IPS-20b (cell line): Measurements from ENCODE around the gene MARVELD1.
"Not testable (repeated sequence)": the region's sequence is repeated elsewhere in the genome, so short reads cannot be mapped to it uniquely, and the experiment has no call there.

Source experiments
- H3K27ac ChIP-seq: one replicate; pipeline ENCODE4 v1.5.1; 2013; ENCODE audit warnings: low read length
- H3K27me3 ChIP-seq: 2 replicates; pipeline ENCODE4 v1.6.1; 2013; ENCODE audit warnings: mild to moderate bottlenecking, low read length, inconsistent platforms; ENCODE audit not compliant: insufficient read depth
- H3K36me3 ChIP-seq: 2 replicates; pipeline ENCODE4 v1.6.1; 2013; ENCODE audit warnings: low read depth, mild to moderate bottlenecking, inconsistent platforms, low read length, moderate library complexity; ENCODE audit not compliant: insufficient read depth
- H3K4me1 ChIP-seq: 2 replicates; pipeline ENCODE4 v1.6.1; 2013; ENCODE audit warnings: mild to moderate bottlenecking, control low read depth, inconsistent platforms, low read length, moderate library complexity; ENCODE audit not compliant: insufficient read depth
- H3K4me3 ChIP-seq: 2 replicates; pipeline ENCODE4 v1.5.1; 2013; ENCODE audit warnings: mild to moderate bottlenecking, low read length, inconsistent platforms
- H3K9ac ChIP-seq: 2 replicates; pipeline ENCODE4 v1.6.1; 2013; ENCODE audit warnings: low read depth, mild to moderate bottlenecking, inconsistent platforms, low read length, moderate library complexity
- H3K9me3 ChIP-seq: 2 replicates; pipeline ENCODE4 v1.6.1; 2013; ENCODE audit warnings: mild to moderate bottlenecking, low read depth, low read length, inconsistent platforms; ENCODE audit not compliant: insufficient read depth

Gene MARVELD1

DNA sequence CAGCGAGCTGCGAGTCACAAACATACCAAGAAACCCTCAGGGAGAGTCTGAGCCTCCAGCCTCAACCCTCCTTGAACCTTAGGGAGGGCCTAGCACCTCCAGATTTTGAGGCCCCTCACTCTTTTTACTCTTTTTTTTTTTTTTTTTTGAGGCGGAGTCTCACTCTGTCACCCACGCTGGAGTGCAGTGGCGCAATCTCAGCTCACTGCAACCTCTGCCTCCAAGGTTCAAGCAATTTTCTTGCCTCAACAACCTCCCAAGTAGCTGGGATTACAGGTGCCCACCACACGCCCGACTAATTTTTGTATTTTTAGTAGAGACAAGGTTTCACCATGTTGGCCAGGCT is 29.2 kb upstream of the MARVELD1 start:
- not testable (repeated sequence) for H3K9me3 ChIP-seq, H3K4me3 ChIP-seq, H3K9ac ChIP-seq, H3K36me3 ChIP-seq, H3K27ac ChIP-seq, H3K4me1 ChIP-seq
- peaks cover 19% of the 10 kb centered on the region for H3K27me3 ChIP-seq

DNA sequence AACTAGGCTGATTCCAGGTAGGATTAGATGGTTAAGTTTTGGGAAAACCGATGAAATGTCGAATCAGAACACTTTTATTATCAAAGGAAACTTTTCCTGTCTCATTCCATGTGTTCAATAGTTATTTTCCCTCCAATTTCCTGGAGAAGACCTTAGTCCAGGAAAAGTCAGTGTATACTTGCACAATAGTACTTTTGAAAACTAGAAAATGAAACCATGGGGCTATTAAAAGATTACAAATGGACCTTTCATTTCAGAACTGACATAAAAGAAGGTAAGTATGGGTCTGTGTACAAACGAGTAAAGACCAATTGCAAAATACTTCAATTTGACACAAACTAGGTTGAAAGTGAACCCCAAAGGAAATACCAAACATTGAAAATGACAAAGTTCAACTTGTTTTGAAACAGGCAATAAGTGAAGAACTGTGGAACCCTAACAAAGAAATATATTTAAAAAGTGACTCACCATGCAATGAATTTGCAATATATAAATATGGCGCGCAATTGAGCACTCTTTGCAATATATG is 28.6 kb upstream of the MARVELD1 start:
- Histone ChIP-seq H3K4me1 (peaks cover 5% of the 10 kb centered on the region; the same call in 1 of the 2 replicates), H3K27ac (no peak overlapping the region), H3K9ac (no peak overlapping the region), H3K27me3 (peaks cover 19% of the 10 kb centered on the region), H3K36me3 (no peaks in the 10 kb centered on the region), H3K9me3 (no peaks in the 10 kb centered on the region), H3K4me3 (no peak overlapping the region)

DNA sequence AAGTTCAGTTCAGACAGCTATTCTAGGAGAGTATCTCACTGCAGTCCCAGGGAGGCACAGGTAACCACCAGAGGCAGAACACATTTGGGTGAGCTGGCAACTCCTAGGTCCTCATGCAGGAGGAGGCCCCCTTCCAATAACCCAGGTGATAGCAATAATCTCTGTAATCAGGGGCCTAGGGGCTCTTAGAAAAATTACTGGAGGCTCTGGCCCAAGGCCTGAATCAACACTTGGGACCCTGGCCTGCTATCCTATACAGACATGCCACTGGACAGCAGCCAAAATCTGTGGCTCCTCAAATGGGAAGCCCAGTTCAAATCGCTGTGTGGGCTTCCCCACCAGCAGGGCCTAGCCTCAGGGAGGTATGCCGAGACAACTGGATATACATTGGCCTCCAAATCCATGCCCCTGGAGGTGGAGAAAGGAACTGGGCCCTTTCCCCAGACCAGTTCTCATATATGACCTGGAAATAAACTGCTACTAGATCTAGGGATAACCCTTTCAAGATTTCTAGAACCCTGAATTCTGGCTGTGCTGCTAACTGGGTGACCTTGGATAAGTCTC is 28.1 kb upstream of the MARVELD1 start:
- H3K9me3 ChIP-seq: no peaks in the 10 kb centered on the region
- H3K4me1 ChIP-seq: peaks cover 5% of the 10 kb centered on the region; the same call in 1 of the 2 replicates
- no peaks in the 10 kb centered on the region for H3K36me3 ChIP-seq
- H3K27ac ChIP-seq: no peak overlapping the region
- no peak overlapping the region for H3K9ac ChIP-seq
- 0 out of 2 replicates have a peak overlapping the region, but pooled peaks have one; percentile 88 for H3K4me3 ChIP-seq
- peaks cover 19% of the 10 kb centered on the region for H3K27me3 ChIP-seq

DNA sequence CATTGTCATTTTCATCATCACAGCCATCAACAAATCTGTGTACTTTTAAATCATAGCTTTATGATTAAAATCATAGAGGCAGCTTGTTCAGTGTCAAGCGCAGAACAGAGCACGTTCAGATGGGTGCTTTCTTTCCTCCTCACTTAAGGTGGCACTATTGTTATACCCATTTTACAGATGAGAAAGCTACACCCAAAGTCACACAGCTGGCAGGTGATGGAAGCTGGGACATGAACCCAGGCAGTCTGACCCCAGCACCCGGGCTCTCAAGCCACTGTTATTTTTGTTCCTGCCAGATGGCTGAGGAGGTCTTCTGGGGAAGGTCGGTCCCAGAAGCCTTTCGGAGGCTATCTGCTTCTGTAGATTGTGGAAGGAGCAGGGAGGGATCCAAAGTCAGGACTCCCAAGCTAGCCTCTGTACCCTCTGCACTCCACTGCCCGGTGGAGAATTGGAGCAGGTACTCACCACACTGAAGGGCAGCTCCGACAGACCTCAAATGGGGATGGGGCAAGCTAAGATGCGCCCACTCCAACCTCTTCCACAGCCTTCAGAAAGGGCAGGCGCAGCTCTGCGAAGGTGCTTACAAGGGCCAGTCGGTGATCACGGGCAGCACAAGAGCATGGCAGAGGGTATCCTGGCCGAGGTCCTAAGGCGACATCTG is 27.1 kb upstream of the MARVELD1 start:
- Histone ChIP-seq H3K9me3 (no peaks in the 10 kb centered on the region), H3K27ac (no peak overlapping the region), H3K36me3 (no peaks in the 10 kb centered on the region), H3K9ac (peak overlapping the region; percentile 86), H3K4me3 (peak overlapping the region; percentile 88), H3K27me3 (peaks cover 19% of the 10 kb centered on the region), H3K4me1 (peaks cover 5% of the 10 kb centered on the region; the same call in 1 of the 2 replicates)

DNA sequence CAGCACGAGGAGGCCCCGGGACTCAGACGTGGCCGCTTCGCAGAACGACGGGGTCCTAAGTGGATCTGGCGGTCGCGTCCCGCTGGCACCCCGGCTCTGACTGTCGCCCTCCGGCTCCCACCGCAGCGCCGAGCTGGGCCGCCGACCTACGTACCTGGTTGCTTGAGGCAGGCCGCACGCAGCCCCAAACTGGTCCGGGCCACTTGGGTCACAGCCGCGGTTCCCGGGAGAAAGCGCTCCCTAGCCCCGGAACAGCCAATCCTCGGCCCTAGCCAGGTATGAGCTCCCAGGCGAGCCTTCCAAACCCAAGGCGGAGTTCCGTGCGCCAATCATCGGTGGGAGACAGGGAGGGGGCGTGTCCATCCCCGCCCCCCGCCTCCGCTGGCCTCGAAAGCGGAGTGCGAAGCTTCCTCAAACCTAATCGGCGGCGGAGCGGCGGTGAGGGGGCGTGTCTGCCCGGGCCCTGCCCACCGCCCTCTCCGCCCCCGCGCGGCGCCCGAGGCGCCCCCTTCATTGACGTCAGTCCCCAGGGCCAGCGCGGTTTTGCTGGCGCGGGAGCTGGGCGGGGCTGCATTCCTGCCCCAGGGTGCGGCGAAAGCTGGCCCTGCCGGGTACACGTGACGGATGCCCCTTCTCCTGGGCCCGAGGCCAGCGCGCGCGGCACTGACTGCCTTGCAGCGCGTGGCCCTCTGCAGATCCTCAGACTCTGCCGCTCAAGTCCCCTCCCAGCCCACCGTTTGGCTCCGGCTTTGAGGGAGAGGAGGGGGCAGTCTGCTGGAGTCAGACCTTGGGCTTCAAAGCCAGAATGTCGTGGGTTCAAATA is 26.4 kb upstream of the MARVELD1 start, which contains the start of gene AVPI1:
Gene AVPI1, minus strand, starts transcription at position 280 of the 823 bp plus-strand sequence. CDS start 7,336 bp downstream, outside the sequence.
- H3K27ac ChIP-seq: peak within 1 kb of the TSS; percentile 86
- no peaks in the 10 kb centered on the region for H3K9me3 ChIP-seq
- H3K27me3 ChIP-seq: peaks cover 19% of the 10 kb centered on the region
- peak within 1 kb of the TSS; percentile 87 for H3K9ac ChIP-seq
- no peaks in the 10 kb centered on the region for H3K36me3 ChIP-seq
- peaks cover 5% of the 10 kb centered on the region; the same call in 1 of the 2 replicates for H3K4me1 ChIP-seq
- peak within 1 kb of the TSS; percentile 88 for H3K4me3 ChIP-seq

DNA sequence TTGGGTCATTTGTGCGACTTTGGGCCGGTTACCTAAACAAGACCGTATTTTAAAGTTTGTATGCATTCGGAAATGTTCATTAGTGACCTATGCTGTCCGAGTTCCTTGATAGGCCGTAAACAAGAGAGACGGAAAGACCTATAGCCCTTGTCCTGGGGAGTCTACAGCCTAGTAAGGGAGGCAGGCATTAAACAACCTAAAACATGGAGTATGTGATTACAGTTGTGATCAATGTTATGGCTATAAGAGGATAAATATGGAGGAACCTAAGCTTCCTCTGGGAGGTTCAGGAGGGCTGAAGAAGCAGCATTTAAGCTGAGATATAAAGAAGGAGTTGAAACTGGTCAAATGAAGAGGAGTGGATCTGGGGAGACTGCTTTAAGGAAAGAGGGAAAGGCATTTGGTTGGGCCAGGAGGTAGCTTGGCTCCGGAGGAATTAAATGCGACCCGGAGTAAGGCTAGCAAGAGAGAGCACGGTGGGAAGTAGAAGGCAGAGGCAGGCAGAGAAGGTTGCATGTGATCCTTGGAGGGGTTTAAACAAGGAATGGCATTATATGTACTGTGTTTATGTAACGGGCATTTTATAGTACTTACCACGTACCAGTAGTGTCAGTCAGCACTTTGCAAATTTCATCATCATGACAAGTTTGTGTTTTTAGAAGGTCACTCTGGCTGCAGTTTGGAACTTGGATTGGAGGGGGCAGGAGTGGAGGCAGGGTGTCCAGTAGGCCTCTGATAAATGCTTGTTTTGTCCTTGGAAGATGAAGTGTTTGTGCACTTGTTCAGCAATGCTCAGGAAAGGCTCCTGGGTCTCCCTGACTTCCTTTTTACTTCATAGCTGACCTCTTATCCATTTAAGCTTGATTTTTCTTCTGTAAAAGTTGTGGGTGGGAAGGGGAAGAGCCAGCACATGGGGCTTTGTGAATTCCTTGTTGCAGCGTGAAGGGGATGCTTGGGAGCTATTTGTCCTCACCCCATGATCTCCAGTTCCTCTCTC is 25.4 kb upstream of the MARVELD1 start:
- peak overlapping the region; percentile 86 for H3K27ac ChIP-seq
- H3K9me3 ChIP-seq: no peaks in the 10 kb centered on the region
- H3K36me3 ChIP-seq: no peaks in the 10 kb centered on the region
- H3K27me3 ChIP-seq: peaks cover 19% of the 10 kb centered on the region
- H3K4me1 ChIP-seq: peaks cover 5% of the 10 kb centered on the region; the same call in 1 of the 2 replicates
- peak overlapping the region; percentile 68 for H3K4me3 ChIP-seq
- peak overlapping the region; percentile 87 for H3K9ac ChIP-seq

DNA sequence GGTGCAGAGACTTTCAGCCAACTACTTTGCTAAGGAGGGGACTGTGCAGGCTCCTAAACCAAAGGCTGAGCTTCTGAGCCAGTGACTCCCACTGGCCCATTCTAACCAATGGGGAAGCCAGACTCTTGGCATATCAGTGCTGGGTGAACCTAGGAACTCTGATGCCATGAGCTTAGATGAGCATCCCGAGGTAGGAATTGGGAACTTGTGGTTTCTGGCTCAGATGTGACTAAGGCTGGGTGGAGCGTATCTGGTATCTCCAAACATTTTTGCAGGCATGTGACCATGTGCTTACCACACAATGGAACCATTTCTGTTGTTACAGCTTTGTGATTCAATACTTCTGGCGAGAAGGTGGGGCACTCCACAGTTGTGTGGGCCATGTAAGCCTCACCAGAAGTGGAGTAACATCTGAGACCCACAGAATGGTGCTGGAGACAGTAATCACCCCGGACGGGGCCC is 23.9 kb upstream of the MARVELD1 start:
- Histone ChIP-seq H3K4me3 (no peak overlapping the region), H3K9ac (no peak overlapping the region), H3K9me3 (no peaks in the 10 kb centered on the region), H3K36me3 (no peaks in the 10 kb centered on the region), H3K27me3 (peaks cover 19% of the 10 kb centered on the region), H3K27ac (no peak overlapping the region), H3K4me1 (peaks cover 5% of the 10 kb centered on the region; the same call in 1 of the 2 replicates)

DNA sequence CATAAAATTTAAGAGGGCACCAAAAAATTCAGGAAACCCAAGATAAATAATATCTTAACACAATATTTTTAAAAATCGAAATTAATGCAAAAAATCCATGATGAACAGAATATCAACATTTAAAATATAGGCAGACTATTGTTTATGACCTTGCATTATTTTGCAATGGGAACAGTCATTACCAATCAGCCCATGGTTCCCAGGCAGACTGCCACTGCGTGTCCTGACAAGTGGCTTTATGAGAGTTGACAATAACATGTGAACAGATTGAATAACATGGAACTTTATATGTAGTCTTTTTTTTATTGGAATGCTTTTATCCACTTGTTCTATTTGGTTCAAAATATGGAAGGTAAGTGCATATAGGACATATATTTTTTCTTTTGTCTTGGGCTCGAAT is 23.4 kb upstream of the MARVELD1 start:
- H3K4me1 ChIP-seq: peaks cover 5% of the 10 kb centered on the region; the same call in 1 of the 2 replicates
- H3K27me3 ChIP-seq: peaks cover 19% of the 10 kb centered on the region
- no peak overlapping the region for H3K9ac ChIP-seq
- no peaks in the 10 kb centered on the region for H3K36me3 ChIP-seq
- no peak overlapping the region for H3K4me3 ChIP-seq
- H3K27ac ChIP-seq: no peak overlapping the region
- H3K9me3 ChIP-seq: no peaks in the 10 kb centered on the region

DNA sequence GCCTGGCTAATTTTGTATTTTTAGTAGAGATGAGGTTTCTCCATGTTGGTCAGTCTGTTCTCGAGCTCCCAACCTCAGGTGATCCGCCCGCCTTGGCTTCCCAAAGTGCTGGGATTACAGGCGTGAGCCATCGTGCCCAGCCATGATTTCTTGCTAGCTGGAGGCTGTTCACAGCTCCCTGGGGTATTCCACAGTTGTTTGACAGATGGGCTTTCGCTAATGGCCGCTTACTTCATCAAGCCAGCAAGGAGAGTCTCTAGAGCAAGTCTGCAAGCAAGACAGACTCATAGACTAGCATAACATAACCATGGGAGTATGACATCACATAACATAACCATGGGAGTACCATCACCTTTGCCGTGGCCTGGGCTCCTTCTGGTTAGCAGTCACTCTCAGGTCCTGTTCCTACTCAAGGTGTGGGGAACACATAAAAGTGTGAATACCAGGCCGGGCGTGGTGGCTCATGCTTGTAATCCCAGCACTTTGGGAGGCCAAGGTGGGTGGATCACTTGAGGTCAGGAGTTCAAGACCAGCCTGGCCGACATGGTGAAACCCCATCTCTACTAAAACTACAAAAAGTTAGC is 15.4 kb upstream of the MARVELD1 start:
- H3K27me3 ChIP-seq, H3K36me3 ChIP-seq, H3K4me1 ChIP-seq, H3K27ac ChIP-seq, H3K4me3 ChIP-seq, H3K9me3 ChIP-seq, H3K9ac ChIP-seq: not testable (repeated sequence)

DNA sequence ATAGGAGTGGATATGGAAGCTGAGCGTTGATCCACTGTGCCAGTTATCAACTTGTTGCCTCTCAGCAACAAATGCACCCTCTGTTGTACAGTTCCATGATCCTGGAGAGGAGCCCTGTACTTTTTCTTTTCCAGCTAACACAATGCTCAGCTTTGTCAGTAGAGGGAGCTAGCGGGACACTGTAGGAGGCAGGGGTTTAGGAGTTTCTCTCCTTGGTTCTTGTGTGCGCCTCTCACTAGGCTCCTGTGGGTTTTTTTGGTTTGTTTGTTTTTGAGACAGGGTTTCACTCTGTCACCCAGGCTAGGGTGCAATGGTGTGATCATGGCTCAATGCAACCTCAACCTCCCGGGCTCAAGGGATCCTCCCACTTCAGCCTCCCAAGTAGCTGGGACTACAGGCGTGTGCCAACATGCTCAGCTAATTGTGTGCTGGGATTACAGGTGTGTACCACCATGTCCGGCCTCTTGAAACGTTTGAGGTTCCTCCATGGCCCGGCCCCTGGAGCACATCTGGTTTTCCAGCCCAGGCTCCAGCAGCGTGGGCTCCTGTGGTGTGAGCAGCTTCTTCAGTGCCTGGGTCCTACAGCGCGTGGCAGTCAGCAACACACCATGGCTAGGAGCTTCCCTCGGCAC is 12.0 kb upstream of the MARVELD1 start:
- no peaks in the 10 kb centered on the region for H3K4me1 ChIP-seq
- H3K27me3 ChIP-seq: no peaks in the 10 kb centered on the region
- no peak overlapping the region for H3K9ac ChIP-seq
- no peaks in the 10 kb centered on the region for H3K36me3 ChIP-seq
- H3K4me3 ChIP-seq: no peak overlapping the region
- no peak overlapping the region for H3K27ac ChIP-seq
- H3K9me3 ChIP-seq: no peaks in the 10 kb centered on the region
